AG09319 (cell line): ENCODE data around the gene CHIC2.

Experiments
- DNase-seq: peaks from one replicate; pipeline ENCODE4 v3.0.0-alpha.2; 2010; ENCODE audit warnings: low read depth; ENCODE audit errors: extremely low read depth
- CTCF ChIP-seq: IDR thresholded peaks from 2 replicates; pipeline ENCODE4 v1.5.1; 2011; ENCODE audit warnings: low read depth, mild to moderate bottlenecking, inconsistent platforms, low read length, moderate library complexity

Gene CHIC2

GRCh38 chr4:54097152-54097551 is 32.7 kb upstream of the CHIC2 start:
- DNase-seq = no peak
- TF ChIP-seq CTCF = no peak

- no peak for DNase-seq
- TF ChIP-seq CTCF = no peak
Measured at GRCh38 chr4:54096295-54096962, 32.0 kb upstream of the CHIC2 start.

GRCh38 chr4:54095110-54095825 is 30.9 kb upstream of the CHIC2 start:
- DNase-seq = no peak
- no peak for TF ChIP-seq CTCF

GRCh38 chr4:54094451-54094850 is 30.0 kb upstream of the CHIC2 start:
- no peak for TF ChIP-seq CTCF
- no peak for DNase-seq

- no peak for TF ChIP-seq CTCF
- DNase-seq = no peak
Measured at GRCh38 chr4:54093324-54094240, 29.2 kb upstream of the CHIC2 start.

- no peak for DNase-seq
- no peak for TF ChIP-seq CTCF
Measured at GRCh38 chr4:54092405-54093323, 28.3 kb upstream of the CHIC2 start.
